HepG2 (cell line): ENCODE measurements around the gene MYO3B. TPM values are rescaled to one million over a fixed set of nuclear protein-coding genes. Genes with fewer than 3 reads are reported as not detected.

Experiments used
- ARNT2 ChIP-seq: sonication (generic); formaldehyde crosslinking; IDR thresholded peaks from 2 replicates; pipeline ENCODE4 v1.8.0; 2022; ENCODE audit warnings: mild to moderate bottlenecking, low read depth, missing genetic modification reagents, moderate library complexity
- ATF6 ChIP-seq: sonication (generic); formaldehyde crosslinking; conservative IDR thresholded peaks from 2 replicates; pipeline ENCODE4 v1.4.0; 2020; ENCODE audit warnings: missing genetic modification reagents
- BHLHE40 ChIP-seq: IDR thresholded peaks from 2 replicates; pipeline ENCODE4 v1.6.1; 2011; ENCODE audit warnings: low read length, improper control_type of control experiment
- ERF ChIP-seq: IDR thresholded peaks from 2 replicates; pipeline ENCODE4 v1.6.1; 2018; ENCODE audit warnings: missing biosample characterization, missing genetic modification reagents
- GATAD2A ChIP-seq: IDR thresholded peaks from 2 replicates; pipeline ENCODE4 v1.6.1; 2016
- GFI1 ChIP-seq: sonication (generic); formaldehyde crosslinking; IDR thresholded peaks from 2 replicates; pipeline ENCODE4 v1.5.0; 2020; ENCODE audit warnings: missing genetic modification reagents, mild to moderate bottlenecking, borderline replicate concordance
- PAX8 ChIP-seq: sonication (generic); formaldehyde crosslinking; IDR thresholded peaks from 2 replicates; pipeline ENCODE4 v1.8.0; 2022; ENCODE audit warnings: mild to moderate bottlenecking, missing genetic modification reagents, borderline replicate concordance
- PRDM15 ChIP-seq: sonication (generic); formaldehyde crosslinking; IDR thresholded peaks from 2 replicates; pipeline ENCODE4 v1.4.0; 2020; ENCODE audit warnings: missing genetic modification reagents
- SMAD9 ChIP-seq: sonication (generic); formaldehyde crosslinking; IDR thresholded peaks from 2 replicates; pipeline ENCODE4 v1.5.1; 2020; ENCODE audit warnings: mild to moderate bottlenecking, missing genetic modification reagents
- TFAP4 ChIP-seq: sonication (generic); IDR thresholded peaks from 2 replicates; pipeline ENCODE4 v1.6.1; 2016; ENCODE audit warnings: low read depth, borderline replicate concordance
- ZNF280D ChIP-seq: sonication (generic); formaldehyde crosslinking; IDR thresholded peaks from 2 replicates; pipeline ENCODE4 v1.5.1; 2020; ENCODE audit warnings: mild to moderate bottlenecking, missing genetic modification reagents
- ZNF567 ChIP-seq: sonication (generic); formaldehyde crosslinking; IDR thresholded peaks from 2 replicates; pipeline ENCODE4 v1.8.1; 2023; ENCODE audit warnings: mild to moderate bottlenecking, missing genetic modification reagents, borderline replicate concordance
- ZNF574 ChIP-seq: sonication (generic); formaldehyde crosslinking; IDR thresholded peaks from 2 replicates; pipeline ENCODE4 v1.4.0; 2020; ENCODE audit warnings: missing genetic modification reagents
- ZNF678 ChIP-seq: sonication (generic); formaldehyde crosslinking; IDR thresholded peaks from 2 replicates; pipeline ENCODE4 v1.4.0; 2020; ENCODE audit warnings: mild to moderate bottlenecking, missing genetic modification reagents
- polyA plus RNA-seq, 8 experiments: library from polyadenylated mRNA; depleted of rRNA in 3 of 8; stranded (reverse) in 7 of 8; unstranded in 1 of 8; fragments of >200 nt; fragmentation: Illumina TruSeq in 4 of 8; extraction: Trizol in 4 of 8; gene quantifications; 2 replicates each; pipeline versions ENCODE4 v1.2.1 to v1.2.3, GENCODE V29; 2011 to 2016; ENCODE audit warnings: low read depth in 4 of 8, missing spikeins in 1 of 8, mixed read lengths in 1 of 8; ENCODE audit not compliant: insufficient read depth in 1 of 8
- total RNA-seq, 5 experiments: library from RNA; depleted of rRNA; stranded (reverse); fragments of >200 nt; fragmentation: Illumina TruSeq; extraction: Trizol; gene quantifications; 2 replicates each; pipeline ENCODE4 v1.2.3, GENCODE V29; 2016; ENCODE audit warnings: low read depth in 1 of 5

The MYO3B gene
- total and polyA plus RNA-seq, 2 of the 13 experiments (the other 11 are each of a cell fraction or from before 2014, with no cell fraction given): 0.01 TPM; not detected in 1

DNA sequence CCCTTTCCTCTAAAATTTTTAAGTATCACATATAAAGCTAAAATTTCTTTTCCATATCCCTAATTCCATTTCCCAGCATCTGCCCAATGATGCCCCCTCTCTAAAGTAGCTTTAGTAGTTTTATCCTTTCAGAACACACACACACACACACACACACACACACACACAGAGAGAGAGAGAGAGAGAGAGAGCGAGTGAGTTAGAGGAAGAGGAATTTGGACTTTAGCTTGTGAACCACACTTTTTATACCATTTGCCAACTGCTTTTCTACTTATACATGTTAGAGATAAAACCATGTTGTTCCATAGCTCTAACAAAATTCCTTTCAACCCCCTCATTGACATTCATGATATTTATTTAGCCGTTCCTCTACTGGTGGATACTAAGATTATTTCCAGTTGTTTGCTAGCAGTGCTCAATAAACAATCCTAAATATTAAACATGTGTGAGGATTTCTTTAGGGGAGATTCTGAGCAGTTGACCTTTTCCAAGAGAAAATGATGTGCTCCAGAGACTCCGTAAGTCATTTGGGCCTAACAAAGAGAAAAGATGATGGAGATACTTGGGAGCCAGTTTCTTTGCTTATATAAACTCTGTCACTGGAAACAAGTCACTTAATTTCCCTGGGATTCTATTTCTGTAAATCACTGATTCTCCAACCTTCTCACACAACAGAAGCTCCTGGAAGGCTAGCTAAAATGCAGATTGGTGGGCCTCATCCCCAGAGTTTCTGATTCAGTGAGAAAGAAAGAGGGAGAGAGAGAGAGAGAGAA is 307.5 kb downstream of the MYO3B start (continued):
- TF ChIP-seq PAX8 (CRISPR knock-in tag): no peak
- TF ChIP-seq ARNT2: no peak
- no peak for TF ChIP-seq ZNF678 (CRISPR knock-in tag)
- TF ChIP-seq ERF (CRISPR knock-in tag): no peak
- TF ChIP-seq GFI1: no peak
- TF ChIP-seq ATF6 (CRISPR knock-in tag): no peak
- TF ChIP-seq TFAP4: no peak
- no peak for TF ChIP-seq ZNF280D (CRISPR knock-in tag)
- peak; percentile 68 for TF ChIP-seq GATAD2A (CRISPR knock-in tag)
- no peak for TF ChIP-seq ZNF574 (CRISPR knock-in tag)
- no peak for TF ChIP-seq PRDM15
- no peak for TF ChIP-seq ZNF567 (CRISPR knock-in tag)
- TF ChIP-seq SMAD9: no peak
- peak; percentile 24; the same call in 1 of the 2 replicates for TF ChIP-seq BHLHE40
